Keratinocyte (primary cell): ENCODE measurements around the gene HOXC9. TPM values are rescaled to one million over a fixed set of nuclear protein-coding genes. Genes with fewer than 3 reads are reported as not detected.

Source experiments
- DNase-seq: peaks from one replicate; pipeline ENCODE4 v3.0.0-alpha.2; 2011; ENCODE audit warnings: low read depth, missing footprints, low spot score
- FAIRE-seq: peaks from 2 replicates; lab custom pipeline; 2011; peaks lifted over from hg19 to GRCh38; lab: Jason Lieb, UNC
- H2AFZ ChIP-seq: 2 replicates; pipeline ENCODE4 v1.6.0; 2012; ENCODE audit warnings: low read length, control low read depth, inconsistent platforms; ENCODE audit not compliant: control insufficient read depth
- H3K27ac ChIP-seq: 2 replicates; pipeline ENCODE4 v1.5.1; 2011; ENCODE audit warnings: low read length; ENCODE audit not compliant: control insufficient read depth, insufficient read depth
- H3K27me3 ChIP-seq: 3 replicates; pipeline ENCODE4 v1.6.0; 2011; ENCODE audit warnings: low read length; ENCODE audit not compliant: control insufficient read depth, insufficient read depth; ENCODE audit errors: extremely low read depth
- H3K36me3 ChIP-seq, 2 experiments: 2 replicates in 1 of 2; 3 replicates in 1 of 2; pipeline ENCODE4 v1.5.1; 2011; ENCODE audit warnings: low read length in 2 of 2, mild to moderate bottlenecking in 1 of 2; ENCODE audit not compliant: control insufficient read depth in 2 of 2, insufficient read depth in 2 of 2; ENCODE audit errors: extremely low read depth in 1 of 2
- H3K4me1 ChIP-seq: 3 replicates; pipeline ENCODE4 v1.5.1; 2011; ENCODE audit warnings: low read length; ENCODE audit not compliant: control insufficient read depth, insufficient read depth; ENCODE audit errors: extremely low read depth
- H3K4me2 ChIP-seq: 3 replicates; pipeline ENCODE4 v1.6.0; 2011; ENCODE audit warnings: low read depth, low read length; ENCODE audit not compliant: control insufficient read depth, insufficient read depth; ENCODE audit errors: extremely low read depth
- H3K4me3 ChIP-seq, 3 experiments: fragments of 200-600 bp in 1 of 3; sonication (generic) in 1 of 3; 2 replicates in 2 of 3; 3 replicates in 1 of 3; pipeline ENCODE4 v1.5.1; 2011 to 2016; ENCODE audit warnings: low read length in 3 of 3, mild to moderate bottlenecking in 3 of 3, control low read depth in 2 of 3, inconsistent platforms in 1 of 3, low read depth in 1 of 3, mixed read lengths in 1 of 3, mixed run types in 1 of 3, moderate library complexity in 1 of 3; ENCODE audit not compliant: control insufficient read depth in 2 of 3, insufficient read depth in 2 of 3; ENCODE audit errors: extremely low read depth in 1 of 3
- H3K79me2 ChIP-seq: 2 replicates; pipeline ENCODE4 v1.6.0; 2012; ENCODE audit warnings: low read length; ENCODE audit not compliant: control insufficient read depth, insufficient read depth
- H3K9ac ChIP-seq: 3 replicates; pipeline ENCODE4 v1.6.0; 2011; ENCODE audit warnings: low read length; ENCODE audit not compliant: control insufficient read depth, insufficient read depth; ENCODE audit errors: extremely low read depth
- H3K9me1 ChIP-seq: 3 replicates; pipeline ENCODE4 v1.6.0; 2011; ENCODE audit warnings: low read length; ENCODE audit not compliant: control insufficient read depth, insufficient read depth; ENCODE audit errors: extremely low read depth
- H3K9me3 ChIP-seq: 2 replicates; pipeline ENCODE4 v1.5.1; 2012; ENCODE audit warnings: low read depth, low read length; ENCODE audit not compliant: control insufficient read depth
- H4K20me1 ChIP-seq: 3 replicates; pipeline ENCODE4 v1.6.0; 2011; ENCODE audit warnings: low read length; ENCODE audit not compliant: control insufficient read depth, insufficient read depth; ENCODE audit errors: extremely low read depth
- EZH2 ChIP-seq: IDR thresholded peaks from one replicate; pipeline ENCODE4 v1.6.1; 2012; ENCODE audit warnings: inconsistent platforms, mild to moderate bottlenecking, low read length, moderate library complexity
- dilution Hi-C: fragments of 300-500 bp; cut with MboI; formaldehyde crosslinking; loops from one replicate; pipeline ENCODE4 v1.7.0; 2020; ENCODE audit warnings: low sequenced_read_pairs; ENCODE audit not compliant: extremely low pct_ligation_motif_present
- polyA plus RNA-seq, 5 experiments: library from polyadenylated mRNA; depleted of rRNA in 3 of 5; stranded (reverse) in 3 of 5; stranded (forward) in 1 of 5; unstranded in 1 of 5; fragments of >200 nt; gene quantifications; 1 replicate in 1 of 5; 2 replicates in 3 of 5; 3 replicates in 1 of 5; pipeline versions ENCODE4 v1.2.1 to v1.2.3, GENCODE V29; 2011 to 2012; ENCODE audit warnings: missing spikeins in 2 of 5, low read depth in 1 of 5, low replicate concordance in 1 of 5
- TF ChIP-seq, protein P1 (sequence below), 3 experiments: IDR thresholded peaks in 1 of 3; conservative IDR thresholded peaks in 1 of 3; optimal IDR thresholded peaks in 1 of 3; 2 replicates in 2 of 3; 3 replicates in 1 of 3; pipeline versions ENCODE3 to v1.5.1; 2011; ENCODE audit warnings: low read length in 3 of 3, mild to moderate bottlenecking in 3 of 3, moderate library complexity in 2 of 3, control low read depth in 1 of 3, inconsistent platforms in 1 of 3; ENCODE audit not compliant: insufficient read depth in 2 of 3; ENCODE audit errors: extremely low read depth in 1 of 3

Gene HOXC9
- polyA plus RNA-seq, 1 donor (not counting 4 experiments of a cell fraction or from before 2014, with no cell fraction given): 1.8 TPM

GRCh38 chr12:53998900-53999236, 1.1 kb upstream of the HOXC9 start:
- TF ChIP-seq, protein P1, sequence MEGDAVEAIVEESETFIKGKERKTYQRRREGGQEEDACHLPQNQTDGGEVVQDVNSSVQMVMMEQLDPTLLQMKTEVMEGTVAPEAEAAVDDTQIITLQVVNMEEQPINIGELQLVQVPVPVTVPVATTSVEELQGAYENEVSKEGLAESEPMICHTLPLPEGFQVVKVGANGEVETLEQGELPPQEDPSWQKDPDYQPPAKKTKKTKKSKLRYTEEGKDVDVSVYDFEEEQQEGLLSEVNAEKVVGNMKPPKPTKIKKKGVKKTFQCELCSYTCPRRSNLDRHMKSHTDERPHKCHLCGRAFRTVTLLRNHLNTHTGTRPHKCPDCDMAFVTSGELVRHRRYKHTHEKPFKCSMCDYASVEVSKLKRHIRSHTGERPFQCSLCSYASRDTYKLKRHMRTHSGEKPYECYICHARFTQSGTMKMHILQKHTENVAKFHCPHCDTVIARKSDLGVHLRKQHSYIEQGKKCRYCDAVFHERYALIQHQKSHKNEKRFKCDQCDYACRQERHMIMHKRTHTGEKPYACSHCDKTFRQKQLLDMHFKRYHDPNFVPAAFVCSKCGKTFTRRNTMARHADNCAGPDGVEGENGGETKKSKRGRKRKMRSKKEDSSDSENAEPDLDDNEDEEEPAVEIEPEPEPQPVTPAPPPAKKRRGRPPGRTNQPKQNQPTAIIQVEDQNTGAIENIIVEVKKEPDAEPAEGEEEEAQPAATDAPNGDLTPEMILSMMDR (optimal IDR thresholded peaks at IDR 0.05 in 1 of 3, IDR thresholded peaks at IDR 0.05 in 1 of 3, conservative IDR thresholded peaks at IDR 0.05 in 1 of 3; ENCODE audit: extremely low read depth in 1 of 3, insufficient read depth in 2 of 3, low read length in 3 of 3): no peak
- TF ChIP-seq EZH2: no peak
- Histone ChIP-seq H3K9ac (peak overlapping the region; percentile 98), H3K9me3 (no peaks in the 10 kb centered on the region), H2AFZ (no peak overlapping the region), H4K20me1 (no peaks in the 10 kb centered on the region), H3K79me2 (peaks cover 75% of the 10 kb centered on the region), H3K4me3 (peak overlapping the region; percentile 51 to 96 (median 82)), H3K4me2 (peak overlapping the region; percentile 94), H3K4me1 (peaks cover 32% of the 10 kb centered on the region), H3K27ac (peak overlapping the region; percentile 96), H3K36me3 (peaks cover 0 to 6% of the 10 kb centered on the region in 2 experiments), H3K9me1 (no peaks in the 10 kb centered on the region), H3K27me3 (no peaks in the 10 kb centered on the region)
- FAIRE-seq (no peak), DNase-seq (no peak)
- dilution Hi-C loops: no loop called here

DNA sequence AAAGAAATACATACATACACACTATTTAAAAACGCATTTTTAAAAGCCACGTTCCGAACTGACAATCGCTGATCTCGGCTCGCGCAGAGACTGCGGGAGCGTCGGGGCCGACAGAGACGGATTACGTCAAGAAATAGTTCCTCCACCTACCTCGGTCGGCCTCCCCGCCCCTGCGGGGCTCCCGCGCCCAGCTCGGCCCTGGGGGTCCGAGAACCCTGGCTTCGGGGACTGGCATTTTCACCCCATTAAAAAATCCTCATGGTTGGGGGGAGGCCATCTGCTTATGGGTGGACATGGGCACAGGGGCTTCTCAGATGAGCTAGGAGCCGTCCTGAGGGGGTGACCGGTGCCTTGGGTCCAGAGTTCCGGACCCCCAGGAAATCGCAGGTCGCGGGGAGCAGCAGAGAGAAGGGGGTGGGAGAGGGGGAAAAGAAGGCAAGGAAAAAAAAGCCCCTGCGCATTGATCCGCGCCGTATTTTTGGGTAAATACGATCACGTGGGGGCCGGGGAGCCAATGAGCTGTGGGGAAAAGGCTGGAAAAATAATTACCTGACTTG, 324 bp upstream of the HOXC9 start:
- Histone ChIP-seq H3K27ac (peak overlapping the region; percentile 96), H3K27me3 (no peaks in the 10 kb centered on the region), H3K4me3 (peak overlapping the region; percentile 80 to 96 (median 82)), H3K79me2 (peaks cover 70% of the 10 kb centered on the region), H3K4me1 (peaks cover 32% of the 10 kb centered on the region), H3K36me3 (peaks cover 0 to 6% of the 10 kb centered on the region in 2 experiments), H3K9ac (peak overlapping the region; percentile 98), H3K4me2 (peak overlapping the region; percentile 94), H3K9me3 (no peaks in the 10 kb centered on the region), H2AFZ (peak overlapping the region; percentile 64), H3K9me1 (no peaks in the 10 kb centered on the region), H4K20me1 (no peaks in the 10 kb centered on the region)
- DNase-seq: no peak
- FAIRE-seq: no peak
- TF ChIP-seq, protein P1 (optimal IDR thresholded peaks at IDR 0.05 in 1 of 3, IDR thresholded peaks at IDR 0.05 in 1 of 3, conservative IDR thresholded peaks at IDR 0.05 in 1 of 3; ENCODE audit: extremely low read depth in 1 of 3, insufficient read depth in 2 of 3, low read length in 3 of 3): no peak
- TF ChIP-seq EZH2: no peak
- dilution Hi-C loops: no loop called here
